Measurements from ENCODE around the gene WBP1L. TPM values are rescaled to one million over a fixed set of nuclear protein-coding genes. Genes with fewer than 3 reads are reported as not detected.

WBP1L gene
- total and polyA plus RNA-seq, 4 donors: 19.1 to 52.3 (median 45.2) TPM

GRCh38 chr10:102775935-102776669 is 32.4 kb downstream of the WBP1L start:
- ATAC-seq (ENCODE audit: insufficient read depth, low FRiP score) (no peak), DNase-seq (peak; percentile 93 to 97 (median 96))
- H3K36me3 ChIP-seq (ENCODE audit: control insufficient read depth in 4 of 4, insufficient read depth in 4 of 4, low read length in 4 of 4): peaks cover 0 to 3% (median 0%) of the 10 kb centered on the region in 4 donors
- H3K9me3 ChIP-seq (ENCODE audit: control insufficient read depth in 4 of 4, insufficient read depth in 3 of 4, low read length in 3 of 4): no peaks in the 10 kb centered on the region
- peak overlapping the region; percentile 26 for H3K4me3 ChIP-seq
- H3K27ac ChIP-seq (ENCODE audit: low read depth in 1 of 2, low read length in 1 of 2): peak overlapping the region; percentile 94 to 99
- H3K27me3 ChIP-seq (ENCODE audit: control insufficient read depth in 3 of 3, insufficient read depth in 3 of 3, low read length in 2 of 3): no peaks in the 10 kb centered on the region
- WGBS, 2 donors: 13 to 17% methylated on average over 17 of the region's 17 CpGs
- no peak for TF ChIP-seq CTCF (IDR thresholded peaks at IDR 0.05; ENCODE audit: control extremely low read depth, extremely low read depth)
- peak overlapping the region; percentile 79 to 100 for H3K9ac ChIP-seq (ENCODE audit: insufficient read depth in 1 of 2, low read length in 2 of 2)
- H3K4me1 ChIP-seq (ENCODE audit: control insufficient read depth in 5 of 5, insufficient read depth in 5 of 5, low read length in 5 of 5): peaks cover 31 to 42% (median 35%) of the 10 kb centered on the region in 5 donors

GRCh38 chr10:102776779-102777456 is 33.2 kb downstream of the WBP1L start:
- Histone ChIP-seq H3K4me1 (ENCODE audit: control insufficient read depth in 5 of 5, insufficient read depth in 5 of 5, low read length in 5 of 5) (peaks cover 39 to 50% (median 42%) of the 10 kb centered on the region in 5 donors), H3K27ac (ENCODE audit: low read depth in 1 of 2, low read length in 1 of 2) (peak overlapping the region; percentile 94 to 99), H3K4me3 (no peak overlapping the region), H3K36me3 (ENCODE audit: control insufficient read depth in 4 of 4, insufficient read depth in 4 of 4, low read length in 4 of 4) (peaks cover 0 to 3% (median 0%) of the 10 kb centered on the region in 4 donors), H3K27me3 (ENCODE audit: control insufficient read depth in 3 of 3, insufficient read depth in 3 of 3, low read length in 2 of 3) (no peaks in the 10 kb centered on the region), H3K9me3 (ENCODE audit: control insufficient read depth in 4 of 4, insufficient read depth in 3 of 4, low read length in 3 of 4) (no peaks in the 10 kb centered on the region), H3K9ac (ENCODE audit: insufficient read depth in 1 of 2, low read length in 2 of 2) (peak overlapping the region; percentile 79 to 100)
- no peak for TF ChIP-seq CTCF (IDR thresholded peaks at IDR 0.05; ENCODE audit: control extremely low read depth, extremely low read depth)
- ATAC-seq (ENCODE audit: insufficient read depth, low FRiP score): peak; percentile 55
- WGBS, 2 donors: 18 to 36% methylated on average over 9 of the region's 9 CpGs
- peak; percentile 95 to 98 (median 98) for DNase-seq

- TF ChIP-seq CTCF (IDR thresholded peaks at IDR 0.05; ENCODE audit: control extremely low read depth, extremely low read depth): no peak
- Histone ChIP-seq H3K36me3 (ENCODE audit: control insufficient read depth in 4 of 4, insufficient read depth in 4 of 4, low read length in 4 of 4) (peaks cover 0 to 3% (median 0%) of the 10 kb centered on the region in 4 donors), H3K27me3 (ENCODE audit: control insufficient read depth in 3 of 3, insufficient read depth in 3 of 3, low read length in 2 of 3) (no peaks in the 10 kb centered on the region), H3K9me3 (ENCODE audit: control insufficient read depth in 4 of 4, insufficient read depth in 3 of 4, low read length in 3 of 4) (no peaks in the 10 kb centered on the region), H3K27ac (ENCODE audit: low read depth in 1 of 2, low read length in 1 of 2) (peak overlapping the region; percentile 82 to 94), H3K4me3 (no peak overlapping the region), H3K4me1 (ENCODE audit: control insufficient read depth in 5 of 5, insufficient read depth in 5 of 5, low read length in 5 of 5) (peaks cover 47 to 60% (median 48%) of the 10 kb centered on the region in 5 donors), H3K9ac (ENCODE audit: insufficient read depth in 1 of 2, low read length in 2 of 2) (peak overlapping the region in 1 of 2 donors; percentile 100)
- WGBS, 2 donors: 81 to 89% methylated on average over 17 of the region's 17 CpGs
- DNase-seq: peak in 2 of 3 donors; percentile 57 to 73
- no peak for ATAC-seq (ENCODE audit: insufficient read depth, low FRiP score)
Measured at GRCh38 chr10:102777711-102778453, 34.1 kb downstream of the WBP1L start.

Measured in lung (tissue), 12 donors.